ENCODE results near the gene FOXK1.

GRCh38 chr7:4774007-4774406 lies 91.9 kb downstream of the FOXK1 start:
- TF ChIP-seq CTCF (IDR thresholded peaks at IDR 0.05) (no peak), POLR2A (IDR thresholded peaks at IDR 0.05) (no peak)
